ENCODE data around the gene DENND1A.

DNA sequence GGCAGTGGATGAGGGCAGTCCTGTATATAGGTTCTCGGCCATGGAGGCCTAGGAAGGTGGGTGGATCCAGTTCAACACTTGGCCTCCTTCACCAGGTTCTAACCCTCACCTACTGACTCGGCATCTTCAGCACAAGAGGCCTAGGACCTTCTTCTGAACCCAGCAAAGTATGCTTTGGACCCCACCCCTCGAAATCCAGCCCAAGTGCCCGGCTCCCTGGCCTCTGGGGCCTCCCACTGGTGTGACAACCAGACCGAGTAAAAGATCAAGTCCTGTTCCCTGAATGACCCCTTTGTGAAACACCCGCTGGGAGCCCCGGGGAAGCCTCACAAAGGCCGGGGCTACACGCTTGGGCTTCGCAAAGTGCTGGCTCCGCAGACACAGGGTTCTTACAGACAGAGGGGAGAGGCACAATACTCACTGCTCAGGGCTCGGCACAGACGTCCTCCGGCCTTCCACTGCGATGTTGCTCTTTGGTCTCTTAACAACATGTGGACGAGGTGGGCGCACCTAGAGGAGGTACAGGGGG, 526.9 kb downstream of the DENND1A start:
- TF ChIP-seq POLR2AphosphoS5 (IDR thresholded peaks at IDR 0.05; ENCODE audit: borderline replicate concordance, low read depth, low read length) (no peak), EZH2 (IDR thresholded peaks at IDR 0.05) (no peak)
